GM20431 (cell line): Measurements from ENCODE around the gene PCK1.

Source experiments
- in situ Hi-C: fragments of 300-500 bp; cut with MseI, MboI; formaldehyde crosslinking; loops from one replicate; pipeline ENCODE4 v1.15.0; 2020; ENCODE audit warnings: low sequenced_read_pairs; ENCODE audit not compliant: unreplicated experiment

PCK1 gene

GRCh38 chr20:57585466-57586213, 24.7 kb downstream of the PCK1 start:
- in situ Hi-C loops: no loop called here

GRCh38 chr20:57586370-57586793, 25.5 kb downstream of the PCK1 start:
- in situ Hi-C loops: no loop called here

GRCh38 chr20:57586943-57587277, 26.0 kb downstream of the PCK1 start:
- in situ Hi-C loops: no loop called here

GRCh38 chr20:57587278-57587988, 26.5 kb downstream of the PCK1 start:
- in situ Hi-C loops: no loop called here

- in situ Hi-C loops: no loop called here
These were observed 27.1 kb downstream of the PCK1 start for GRCh38 chr20:57587989-57588377.

GRCh38 chr20:57588596-57588995, 27.7 kb downstream of the PCK1 start:
- in situ Hi-C loops: no loop called here

- in situ Hi-C loops: no loop called here
These were observed 28.3 kb downstream of the PCK1 start for GRCh38 chr20:57589123-57589727.

GRCh38 chr20:57589728-57590484, 29.0 kb downstream of the PCK1 start:
- in situ Hi-C loops: loop anchor here (5.0 kb wide), 1 partner anchor 73 kb away; no protein-coding TSS in a partner anchor

GRCh38 chr20:57590485-57591288, 29.8 kb downstream of the PCK1 start:
- in situ Hi-C loops: loop anchor here (5.0 kb wide), 1 partner anchor 73 kb away; no protein-coding TSS in a partner anchor

- in situ Hi-C loops: loop anchor here (5.0 kb wide), 1 partner anchor 74 kb away; no protein-coding TSS in a partner anchor
These were observed 30.6 kb downstream of the PCK1 start for GRCh38 chr20:57591289-57592229.

- in situ Hi-C loops: loop anchor here (5.0 kb wide), 1 partner anchor 75 kb away; no protein-coding TSS in a partner anchor
These were observed 31.6 kb downstream of the PCK1 start for GRCh38 chr20:57592263-57593092.

GRCh38 chr20:57593134-57593886, 32.4 kb downstream of the PCK1 start:
- in situ Hi-C loops: loop anchor here (5.0 kb wide), 1 partner anchor 76 kb away; no protein-coding TSS in a partner anchor

- in situ Hi-C loops: loop anchor here (5.0 kb wide), 1 partner anchor 77 kb away; no protein-coding TSS in a partner anchor
These were observed 33.4 kb downstream of the PCK1 start for GRCh38 chr20:57594092-57594951.

- in situ Hi-C loops: no loop called here
These were observed 34.4 kb downstream of the PCK1 start for GRCh38 chr20:57595041-57596030.

- in situ Hi-C loops: no loop called here
These were observed 35.4 kb downstream of the PCK1 start for GRCh38 chr20:57596358-57596757.
